Gastrocnemius medialis (tissue), 4 donors: ENCODE data around the gene ZPLD1. TPM values are rescaled to one million over a fixed set of nuclear protein-coding genes. Genes with fewer than 3 reads are reported as not detected.

Source experiments
- ATAC-seq, 2 donors: fragments of 150-250 bp; one replicate each; pipeline ENCODE4 v1.9.1; 2016
- DNase-seq, 2 donors: peaks; one replicate each; pipeline ENCODE4 v3.0.0-alpha.2; 2019
- H3K27ac ChIP-seq, 4 donors: fragments of 200-600 bp; sonication (generic); 1 replicate in 1 of 4; 2 replicates in 3 of 4; pipeline ENCODE4 v1.5.1; 2016 to 2018; ENCODE audit warnings: mild to moderate bottlenecking in 2 of 4, moderate library complexity in 1 of 4
- H3K27me3 ChIP-seq, 3 donors: fragments of 200-600 bp; sonication (generic) in 2 of 3; 1 replicate in 1 of 3; 2 replicates in 2 of 3; pipeline versions ENCODE4 v1.5.1 to v1.6.0; 2016 to 2019; ENCODE audit warnings: mild to moderate bottlenecking in 1 of 3, moderate library complexity in 1 of 3
- H3K36me3 ChIP-seq, 2 donors: fragments of 200-600 bp; sonication (generic) in 1 of 2; one replicate each; pipeline ENCODE4 v1.5.1; 2017 to 2018
- H3K4me1 ChIP-seq, 2 donors: fragments of 200-600 bp; sonication (generic) in 1 of 2; one replicate each; pipeline ENCODE4 v1.5.1; 2016 to 2017; ENCODE audit warnings: mild to moderate bottlenecking in 2 of 2
- H3K4me3 ChIP-seq, 4 donors: fragments of 200-600 bp; sonication (generic) in 3 of 4; 1 replicate in 1 of 4; 2 replicates in 3 of 4; pipeline ENCODE4 v1.5.1; 2016 to 2019; ENCODE audit warnings: mild to moderate bottlenecking in 2 of 4
- H3K9me3 ChIP-seq, 3 donors: fragments of 200-600 bp; sonication (generic) in 2 of 3; 1 replicate in 1 of 3; 2 replicates in 2 of 3; pipeline ENCODE4 v1.5.1; 2016 to 2019
- POLR2A ChIP-seq, 2 donors: fragments of 450-650 bp; IDR thresholded peaks; one replicate each; pipeline ENCODE4 v1.6.1; 2017; ENCODE audit warnings: antibody characterized with exemption in 2 of 2, mild to moderate bottlenecking in 2 of 2, moderate library complexity in 2 of 2
- in situ Hi-C, 4 donors: fragments of 200-750 bp; cut with MboI; loops; one replicate each; pipeline versions ENCODE4 v1.15.0 to v1.8.0; 2017; ENCODE audit warnings: low sequenced_read_pairs in 4 of 4
- intact Hi-C: fragments of 100-400 bp; cut with DNase I; formaldehyde crosslinking; loops from one replicate; pipeline ENCODE4 v1.15.1; 2023; ENCODE audit warnings: low total_unique reads
- total RNA-seq, 4 donors: library from RNA; depleted of rRNA; stranded (reverse); fragments of >200 nt; gene quantifications; one replicate each; pipeline versions ENCODE4 v1.1.0 to v1.2.3, GENCODE V29; 2016
- TF ChIP-seq, protein P1 (sequence below), 5 experiments: fragments of 450-650 bp in 3 of 5; fragments of 200-600 bp in 2 of 5; sonication (generic) in 2 of 5; IDR thresholded peaks in 4 of 5; conservative IDR thresholded peaks in 1 of 5; 1 replicate in 4 of 5; 2 replicates in 1 of 5; pipeline ENCODE4 v1.5.1; 2016 to 2019; ENCODE audit warnings: antibody characterized with exemption in 5 of 5, mild to moderate bottlenecking in 3 of 5, moderate library complexity in 3 of 5

Gene ZPLD1
- total RNA-seq, 4 donors from 2014 or later: 0.07 to 0.09 TPM; not detected in 2

DNA sequence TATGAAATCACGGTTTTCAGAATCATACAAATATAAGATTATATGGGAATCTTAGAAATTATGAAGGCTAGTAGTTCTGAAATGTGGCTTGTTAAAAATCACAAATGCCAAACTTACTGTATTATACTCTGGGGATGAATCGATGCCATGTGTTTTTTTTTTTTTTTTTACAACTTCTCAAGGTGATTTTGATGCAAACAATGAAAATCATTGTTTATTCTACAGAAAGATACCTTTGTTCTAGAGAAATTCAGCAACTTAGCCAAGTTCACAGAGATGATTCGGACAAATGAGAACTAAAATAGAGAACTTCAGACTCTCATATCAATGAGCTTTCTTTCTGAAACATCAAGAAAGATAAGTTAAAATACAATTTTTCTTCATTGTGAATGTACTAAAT lies 92.0 kb downstream of the ZPLD1 start:
- no peak for DNase-seq
- no peaks in the 10 kb centered on the region for H3K36me3 ChIP-seq
- intact Hi-C loops: no loop called here

DNA sequence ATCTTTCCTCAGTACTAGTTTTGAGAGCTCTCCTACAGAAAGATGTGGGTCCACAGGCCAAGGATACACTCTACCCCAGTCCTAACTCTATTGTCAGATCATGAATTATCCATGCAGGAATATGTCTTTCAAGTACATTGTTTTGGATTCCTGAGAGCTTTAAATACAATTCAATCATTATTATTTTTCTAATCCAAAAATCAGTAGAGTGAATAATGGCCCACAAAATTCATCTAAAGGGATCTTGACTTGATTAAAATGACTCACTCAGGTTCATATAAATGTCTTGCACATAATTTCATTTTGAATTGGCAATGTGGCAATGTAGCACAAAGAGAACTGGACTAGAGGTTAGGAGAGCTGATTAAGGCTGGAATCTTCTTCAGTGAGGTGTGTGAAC lies 93.9 kb downstream of the ZPLD1 start:
- no peak for DNase-seq

More for the DNA sequence above, 92.0 kb downstream of the ZPLD1 start:
- H3K27ac ChIP-seq: no peak overlapping the region
- TF ChIP-seq, protein P1, sequence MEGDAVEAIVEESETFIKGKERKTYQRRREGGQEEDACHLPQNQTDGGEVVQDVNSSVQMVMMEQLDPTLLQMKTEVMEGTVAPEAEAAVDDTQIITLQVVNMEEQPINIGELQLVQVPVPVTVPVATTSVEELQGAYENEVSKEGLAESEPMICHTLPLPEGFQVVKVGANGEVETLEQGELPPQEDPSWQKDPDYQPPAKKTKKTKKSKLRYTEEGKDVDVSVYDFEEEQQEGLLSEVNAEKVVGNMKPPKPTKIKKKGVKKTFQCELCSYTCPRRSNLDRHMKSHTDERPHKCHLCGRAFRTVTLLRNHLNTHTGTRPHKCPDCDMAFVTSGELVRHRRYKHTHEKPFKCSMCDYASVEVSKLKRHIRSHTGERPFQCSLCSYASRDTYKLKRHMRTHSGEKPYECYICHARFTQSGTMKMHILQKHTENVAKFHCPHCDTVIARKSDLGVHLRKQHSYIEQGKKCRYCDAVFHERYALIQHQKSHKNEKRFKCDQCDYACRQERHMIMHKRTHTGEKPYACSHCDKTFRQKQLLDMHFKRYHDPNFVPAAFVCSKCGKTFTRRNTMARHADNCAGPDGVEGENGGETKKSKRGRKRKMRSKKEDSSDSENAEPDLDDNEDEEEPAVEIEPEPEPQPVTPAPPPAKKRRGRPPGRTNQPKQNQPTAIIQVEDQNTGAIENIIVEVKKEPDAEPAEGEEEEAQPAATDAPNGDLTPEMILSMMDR (IDR thresholded peaks at IDR 0.05 in 4 of 5, conservative IDR thresholded peaks at IDR 0.05 in 1 of 5): no peak
- TF ChIP-seq POLR2A (IDR thresholded peaks at IDR 0.05): no peak
- no peak overlapping the region for H3K4me3 ChIP-seq
- in situ Hi-C loops: loop anchor here in 3 of 4 donors (25.0 kb wide), 1 partner anchor 715 kb away; no protein-coding TSS in a partner anchor
- ATAC-seq: no peak
- no peaks in the 10 kb centered on the region for H3K4me1 ChIP-seq
- H3K9me3 ChIP-seq: no peaks in the 10 kb centered on the region
- no peaks in the 10 kb centered on the region for H3K27me3 ChIP-seq

More for the DNA sequence above, 93.9 kb downstream of the ZPLD1 start:
- Histone ChIP-seq H3K27me3 (no peaks in the 10 kb centered on the region), H3K4me1 (no peaks in the 10 kb centered on the region), H3K9me3 (no peaks in the 10 kb centered on the region), H3K4me3 (no peak overlapping the region), H3K27ac (no peak overlapping the region), H3K36me3 (no peaks in the 10 kb centered on the region)
- in situ Hi-C loops (loop anchor here in 3 of 4 donors (25.0 kb wide), 1 partner anchor 716 kb away; no protein-coding TSS in a partner anchor), intact Hi-C loops (no loop called here)
- no peak for ATAC-seq
- TF ChIP-seq POLR2A (IDR thresholded peaks at IDR 0.05): no peak
- TF ChIP-seq, protein P1 (IDR thresholded peaks at IDR 0.05 in 4 of 5, conservative IDR thresholded peaks at IDR 0.05 in 1 of 5): no peak
